ENCODE results near the gene CDK14.

The CDK14 gene

DNA sequence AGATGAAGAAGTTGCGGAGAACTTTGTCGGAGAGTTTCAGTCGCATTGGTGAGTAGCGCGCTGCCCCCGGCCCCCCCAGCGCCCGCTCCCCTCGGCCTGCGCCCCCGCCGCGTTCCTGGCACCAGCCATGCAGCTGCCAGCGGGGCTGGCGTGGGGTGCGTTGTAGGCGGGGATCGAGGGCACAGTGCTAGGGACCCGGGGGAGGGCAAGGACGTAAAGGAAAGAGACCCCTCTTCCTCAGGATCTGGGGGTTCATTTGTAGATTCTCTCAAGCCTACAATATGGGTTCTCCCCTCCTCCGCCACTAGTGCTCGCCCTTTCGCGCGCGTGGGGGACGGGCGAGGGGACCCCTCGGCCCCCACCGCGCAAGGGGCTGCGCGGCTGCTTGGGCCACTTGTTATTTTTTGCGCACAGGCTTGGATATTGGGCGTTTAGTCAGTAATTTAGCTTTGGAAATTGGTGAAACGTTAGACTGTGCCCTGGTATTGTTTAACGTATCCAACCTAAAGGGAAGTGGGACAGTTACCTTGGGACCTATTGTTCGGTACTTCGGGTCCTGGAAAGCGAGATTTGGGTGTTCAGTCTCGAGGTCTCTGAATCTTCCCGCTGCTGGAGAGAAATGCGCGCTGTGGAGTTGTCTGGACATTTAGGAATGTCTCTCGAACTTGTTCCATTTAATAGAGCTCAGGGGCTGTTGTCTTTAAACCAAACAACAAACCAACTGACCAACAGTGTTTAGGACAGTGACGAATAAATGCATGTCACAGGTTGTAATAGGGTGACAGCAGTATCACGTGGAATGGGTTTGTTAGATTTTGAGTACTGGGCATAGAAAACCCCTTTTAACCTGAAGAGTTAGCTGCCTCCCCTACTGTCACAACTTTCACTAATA lies 796 bp downstream of the CDK14 start:
- DNase-seq (ENCODE audit: low read depth): no peak

DNA sequence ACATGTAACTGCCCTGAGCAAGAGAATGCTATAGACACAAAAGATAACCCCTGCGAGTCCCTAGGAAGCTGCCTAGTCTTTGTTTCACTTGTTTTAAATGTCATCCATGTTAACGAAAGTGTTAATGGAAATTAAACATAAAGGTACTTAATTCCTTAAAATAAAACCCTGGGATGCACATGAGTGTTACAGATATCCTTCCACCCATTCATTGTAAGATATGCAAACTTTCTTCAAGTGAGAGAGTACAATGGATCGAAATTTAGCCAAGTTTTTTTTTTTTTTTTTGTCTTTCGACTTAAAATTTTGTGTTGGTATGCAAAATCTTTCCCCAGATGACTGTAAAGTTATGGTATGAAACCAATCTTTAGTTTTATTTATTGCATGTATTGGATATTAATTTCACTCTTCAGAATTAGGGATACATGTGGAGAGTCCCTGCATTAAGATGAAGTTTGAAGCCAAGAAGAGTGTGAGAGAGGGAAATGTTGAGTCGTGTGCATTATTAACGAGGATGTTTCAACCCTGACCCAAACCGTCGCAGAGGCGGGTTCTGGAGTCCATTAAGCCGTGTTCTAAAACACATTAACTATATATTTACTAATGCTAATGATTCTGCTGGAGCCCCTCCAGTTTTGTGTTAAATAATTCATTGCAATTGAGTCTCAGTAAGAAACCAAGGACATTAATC lies 1.6 kb downstream of the CDK14 start:
- DNase-seq (ENCODE audit: low read depth): no peak

DNA sequence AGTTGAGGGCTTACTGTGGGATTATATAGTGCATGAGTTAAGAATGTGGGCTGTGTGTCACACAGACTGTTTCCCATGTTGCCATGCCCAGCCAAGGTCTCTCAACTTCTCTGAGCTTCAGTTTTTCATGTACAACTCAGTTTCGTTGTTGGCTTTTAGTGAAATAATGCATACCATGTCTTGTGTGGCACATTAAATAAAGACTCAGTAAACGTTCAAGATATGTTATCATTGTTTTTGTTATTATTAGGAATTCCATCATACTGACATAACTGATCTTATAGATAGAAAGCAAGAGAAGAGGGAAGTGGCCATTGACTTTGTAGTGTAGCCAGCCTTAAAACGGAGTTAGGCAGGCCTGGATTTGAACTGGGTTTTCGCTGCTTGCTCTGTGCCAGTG lies 2.9 kb downstream of the CDK14 start:
- DNase-seq (ENCODE audit: low read depth): no peak

DNA sequence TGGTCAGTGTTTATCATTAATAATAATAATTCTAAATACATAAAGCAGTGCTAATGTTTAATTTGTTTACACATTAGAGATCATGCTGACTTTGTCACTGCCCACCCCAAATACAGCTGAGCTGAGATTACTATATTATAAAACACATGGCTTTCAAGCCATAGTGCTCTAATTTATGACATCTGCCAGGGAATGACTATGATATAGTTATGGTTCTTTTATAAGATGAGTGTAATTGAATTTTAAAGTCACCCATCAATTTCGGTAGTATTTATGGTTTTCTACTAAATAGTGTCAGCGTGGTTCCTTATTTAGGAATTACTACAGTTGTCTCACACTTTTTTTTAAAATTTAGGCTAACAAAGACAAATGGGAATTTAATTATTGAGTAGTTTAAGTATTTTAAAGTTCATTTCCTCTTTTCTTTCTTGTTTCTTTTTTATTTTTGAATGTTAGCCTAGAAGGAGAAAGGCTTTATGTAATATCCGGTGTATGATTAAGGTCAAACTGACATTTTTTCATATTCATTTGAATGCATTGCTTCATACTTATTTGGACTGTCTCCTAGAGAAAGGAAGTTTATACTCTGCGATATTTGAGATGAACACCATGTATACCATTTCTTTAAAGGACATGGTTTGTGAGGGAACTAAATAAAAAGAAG lies 3.9 kb downstream of the CDK14 start:
- no peak for DNase-seq (ENCODE audit: low read depth)

DNA sequence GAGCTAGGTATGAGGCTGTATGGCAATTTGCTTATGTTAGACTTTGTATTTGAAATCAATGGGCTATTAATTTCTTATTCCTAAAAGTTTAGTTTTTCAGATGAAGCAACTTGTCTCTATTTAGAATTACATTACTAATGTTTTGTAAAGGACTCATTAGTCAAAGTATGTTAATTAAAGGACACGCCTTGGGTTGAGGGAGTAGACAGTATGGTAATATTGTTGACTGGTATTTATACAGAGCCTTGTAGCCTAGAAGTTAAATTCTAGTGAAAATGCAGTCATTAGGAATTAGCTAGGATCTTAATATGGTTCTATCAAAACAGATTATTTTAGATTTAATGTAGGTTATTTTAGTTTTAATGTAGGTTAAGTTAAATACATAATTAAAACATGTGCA lies 6.2 kb downstream of the CDK14 start:
- no peak for DNase-seq (ENCODE audit: low read depth)

DNA sequence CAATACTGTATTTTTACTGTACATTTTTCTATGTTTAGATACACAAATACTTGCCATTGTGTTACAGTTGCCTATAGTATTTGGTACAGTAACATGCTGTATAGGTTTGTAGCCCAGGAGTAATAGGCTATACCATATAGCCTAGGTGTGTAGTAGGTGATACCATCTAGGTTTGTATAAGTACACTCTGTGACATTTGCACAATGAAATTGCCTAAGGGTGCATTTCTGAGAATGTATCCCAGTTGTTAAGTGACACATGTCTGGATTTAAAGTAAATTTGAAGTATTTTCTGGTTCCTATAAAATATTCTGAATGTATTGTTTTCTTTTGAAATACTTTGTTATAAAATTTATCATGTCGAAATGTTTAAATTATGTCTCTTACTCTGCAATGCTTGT lies 7.2 kb downstream of the CDK14 start:
- DNase-seq (ENCODE audit: low read depth): no peak

DNA sequence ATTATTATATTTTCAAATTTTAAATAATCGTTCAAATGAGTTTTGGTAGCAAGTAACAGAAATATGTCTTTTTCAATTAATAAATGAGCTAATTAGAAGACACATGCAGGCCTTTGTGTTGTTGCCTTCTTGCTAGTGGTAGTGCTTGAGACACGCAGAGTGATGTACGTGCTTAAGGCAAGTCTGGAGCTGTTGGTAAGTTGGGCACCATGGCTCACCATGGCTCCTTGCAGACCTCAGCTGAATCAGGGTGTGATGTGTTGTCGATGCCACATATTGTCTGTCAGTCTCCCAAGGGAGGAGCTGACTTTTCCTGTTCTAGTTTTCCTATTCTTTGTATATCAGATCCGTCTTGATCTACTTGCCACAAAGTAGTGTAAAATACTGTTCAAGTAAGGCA lies 8.3 kb downstream of the CDK14 start:
- no peak for DNase-seq (ENCODE audit: low read depth)

DNA sequence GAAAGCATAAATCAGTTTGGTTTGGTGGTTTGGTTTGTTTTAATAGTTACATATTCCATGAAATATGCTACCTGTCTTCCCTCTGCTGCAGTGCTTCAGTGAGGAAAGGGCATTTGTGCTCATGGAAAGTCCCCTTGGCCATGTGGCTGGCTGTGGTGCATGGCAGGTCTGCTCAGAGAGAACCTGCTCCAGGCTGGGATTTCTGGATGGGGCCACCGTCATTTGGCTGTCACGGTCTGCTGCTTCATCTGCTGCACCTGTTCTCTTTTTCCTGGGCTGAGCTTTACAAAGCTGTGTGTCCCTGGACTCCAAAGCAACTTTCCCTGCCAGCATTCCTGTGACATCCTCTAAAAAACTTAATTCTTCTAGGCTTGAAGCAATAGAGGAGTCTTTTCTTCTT lies 8.9 kb downstream of the CDK14 start:
- no peak for DNase-seq (ENCODE audit: low read depth)

DNA sequence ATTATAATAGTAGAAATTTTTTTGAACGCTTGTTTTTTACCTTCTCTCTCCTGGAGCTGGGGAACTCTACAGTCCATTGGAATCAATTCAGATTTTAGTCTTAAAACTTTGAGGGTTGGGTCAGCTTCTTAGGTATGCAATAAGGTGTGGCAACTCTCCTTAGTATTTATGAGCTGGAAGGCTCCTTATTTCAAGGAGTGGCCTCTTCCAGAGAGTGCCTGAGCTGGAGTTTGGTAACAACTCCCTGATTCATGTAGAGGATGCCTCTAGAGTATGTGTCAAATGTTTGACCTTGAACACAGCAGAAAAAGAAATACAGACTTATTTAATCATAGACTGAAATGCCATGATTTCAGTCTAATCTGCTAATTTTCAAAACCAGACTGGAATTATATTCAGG lies 11.1 kb downstream of the CDK14 start:
- DNase-seq (ENCODE audit: low read depth): no peak

DNA sequence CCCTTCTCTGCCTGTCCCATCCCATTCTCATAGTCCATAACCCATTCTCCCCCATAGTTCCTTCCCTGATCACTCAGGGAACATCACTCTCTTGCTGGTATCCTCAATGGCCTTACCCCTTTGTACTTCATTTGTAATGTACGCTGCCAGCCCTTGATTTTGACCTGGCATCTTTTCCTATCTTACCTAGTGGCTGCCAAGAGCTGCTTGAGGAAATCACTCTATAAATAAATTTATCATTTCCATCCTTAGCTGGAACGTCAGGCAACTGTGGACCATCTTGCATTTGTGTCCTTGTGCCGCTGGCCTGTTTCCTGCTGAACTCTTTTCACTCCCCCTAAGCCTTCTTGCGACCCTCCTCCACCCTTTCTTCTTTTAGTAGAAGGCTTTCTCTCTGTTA lies 14.0 kb downstream of the CDK14 start:
- no peak for DNase-seq (ENCODE audit: low read depth)

DNA sequence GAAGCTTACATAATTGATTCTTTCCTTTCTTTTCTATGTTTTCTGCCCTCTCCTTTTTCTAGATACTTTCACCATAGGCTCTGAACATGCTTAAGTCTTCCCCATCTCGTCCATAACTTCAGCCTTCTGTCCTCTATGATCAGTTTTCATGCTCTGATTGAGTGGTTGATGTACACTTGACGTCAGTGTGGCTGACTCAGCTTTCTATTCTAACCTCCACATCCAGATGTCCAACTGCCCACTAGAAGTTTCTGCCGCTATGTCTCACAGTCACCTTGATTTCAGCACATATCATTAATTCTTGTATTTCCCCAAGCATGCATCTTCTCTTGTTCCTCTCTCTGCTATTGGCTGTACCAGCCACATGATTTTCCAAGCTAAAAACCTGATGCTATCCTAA lies 15.0 kb downstream of the CDK14 start:
- DNase-seq (ENCODE audit: low read depth): no peak

DNA sequence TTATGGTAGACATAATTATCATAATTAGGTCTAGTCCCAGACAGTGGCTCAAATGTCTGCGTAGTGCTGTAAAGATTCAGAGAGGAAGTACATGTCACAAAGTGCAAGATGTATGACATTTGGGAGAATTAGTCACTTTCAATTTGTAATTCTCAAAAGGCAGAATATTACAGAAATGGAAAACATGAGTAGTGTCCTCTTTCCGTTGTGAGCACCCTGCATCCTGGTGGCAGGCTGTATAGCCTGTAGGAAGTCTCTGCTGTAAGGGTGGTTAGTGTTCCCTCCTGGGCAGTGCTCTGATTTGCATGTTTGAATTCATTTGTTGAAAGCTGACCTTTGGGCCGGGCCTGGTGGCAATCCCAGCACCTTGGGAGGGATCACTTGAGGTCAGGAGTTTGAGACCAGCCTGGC lies 17.0 kb downstream of the CDK14 start:
- DNase-seq (ENCODE audit: low read depth): no peak

DNA sequence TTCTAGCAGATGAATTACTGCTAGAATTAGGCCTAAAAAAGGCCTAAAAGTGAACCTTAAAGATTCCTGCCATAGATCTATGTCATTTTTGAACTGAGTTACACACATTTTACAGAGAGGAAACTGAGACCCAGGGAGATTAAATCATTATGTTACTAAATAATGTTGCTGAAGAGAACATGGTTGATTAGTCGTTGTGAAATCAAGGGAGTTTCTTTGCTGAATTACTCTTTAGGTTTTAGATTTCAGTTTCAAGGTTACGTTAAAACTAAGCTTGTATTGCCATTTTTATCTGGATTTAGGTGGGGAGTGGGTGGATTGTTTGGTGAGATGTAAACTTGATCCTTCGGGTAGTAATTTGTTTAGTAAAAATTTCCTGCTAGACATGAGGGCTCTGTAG lies 21.3 kb downstream of the CDK14 start:
- no peak for DNase-seq (ENCODE audit: low read depth)

DNA sequence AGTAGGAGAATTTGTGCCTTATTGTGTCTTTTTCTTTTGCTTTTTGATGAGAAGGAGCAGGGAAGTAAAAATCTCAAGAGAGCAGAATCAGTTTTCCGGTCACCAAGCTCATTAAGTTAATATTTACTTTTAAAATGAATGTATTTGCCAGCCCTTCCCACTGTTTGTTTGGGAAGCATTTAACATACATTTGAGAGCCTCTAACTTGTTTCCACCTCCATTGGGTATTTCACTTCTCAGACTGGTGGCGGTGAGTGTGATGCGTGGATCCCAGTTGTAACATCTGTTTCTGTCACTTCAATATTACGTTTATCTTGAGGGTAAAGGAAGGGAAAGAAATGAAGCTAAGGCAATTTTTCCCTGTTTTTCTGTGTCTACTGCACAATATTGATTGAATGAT lies 22.8 kb downstream of the CDK14 start:
- no peak for DNase-seq (ENCODE audit: low read depth)

DNA sequence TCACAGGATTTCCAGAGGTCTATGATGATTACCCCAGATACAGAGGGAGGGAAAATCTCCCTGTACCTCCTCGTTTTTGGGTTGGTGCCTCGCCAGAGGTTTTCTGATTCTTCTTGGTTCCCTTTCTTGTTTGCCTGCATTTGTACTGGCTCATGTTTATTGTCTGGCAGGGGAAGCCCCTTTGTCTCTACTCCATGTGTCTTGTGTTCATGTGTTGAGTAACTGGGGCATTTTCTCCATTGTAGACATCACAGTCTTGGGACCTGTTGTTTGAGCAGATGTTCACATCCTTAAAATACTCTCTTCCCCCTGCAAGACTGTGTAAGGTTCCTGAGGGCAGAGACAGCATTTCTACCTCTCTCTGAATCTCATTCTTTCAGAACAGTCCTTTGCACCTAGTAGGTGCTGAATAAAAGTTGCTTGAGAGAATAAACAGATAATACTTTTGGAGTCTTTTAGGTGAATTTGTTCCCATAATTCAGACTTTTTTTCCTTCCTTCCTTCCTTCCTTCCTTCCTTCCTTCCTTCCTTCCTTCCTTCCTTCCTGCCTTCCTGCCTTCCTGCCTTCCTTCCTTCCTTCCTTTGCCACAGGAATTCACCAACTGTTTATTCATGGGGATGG lies 25.1 kb downstream of the CDK14 start:
- no peak for DNase-seq (ENCODE audit: low read depth)

DNA sequence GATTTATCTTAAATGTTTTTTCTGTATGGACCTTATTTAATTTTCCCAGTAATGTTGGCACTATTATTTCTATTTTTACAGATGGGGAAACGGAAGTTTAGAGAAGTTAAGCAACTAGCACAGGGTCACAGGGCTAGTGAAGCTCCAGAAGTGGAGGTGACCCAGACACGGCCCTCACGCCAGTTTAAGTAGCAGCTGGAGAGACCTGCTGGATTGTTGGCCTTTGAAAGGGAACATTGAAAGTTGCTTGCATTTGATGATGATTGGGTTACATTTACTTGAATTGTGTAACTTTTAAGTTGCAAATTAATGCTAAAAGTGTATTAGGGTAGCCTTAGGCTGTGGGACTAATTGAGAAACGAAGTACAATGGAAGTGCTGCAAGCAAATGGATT lies 25.6 kb downstream of the CDK14 start:
- DNase-seq (ENCODE audit: low read depth): no peak

DNA sequence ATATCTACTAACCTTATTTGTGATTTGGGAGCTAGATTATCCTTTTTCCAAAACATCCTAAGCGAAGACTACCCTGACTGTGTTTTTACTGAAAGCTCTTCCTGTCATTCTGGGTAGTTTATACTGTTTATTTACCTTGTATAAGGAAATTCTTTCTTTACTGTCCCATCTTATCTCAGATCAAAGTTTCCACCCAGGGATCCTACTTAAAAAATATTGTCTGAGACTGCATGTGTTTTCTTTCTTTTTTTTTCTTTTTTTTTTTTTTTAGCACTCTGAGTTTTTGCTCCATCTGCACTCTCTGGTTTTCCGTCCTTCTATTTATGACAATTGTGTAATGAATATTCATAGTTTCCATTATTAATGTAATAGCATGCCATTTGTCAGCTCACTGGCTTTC lies 26.5 kb downstream of the CDK14 start:
- DNase-seq (ENCODE audit: low read depth): no peak

DNA sequence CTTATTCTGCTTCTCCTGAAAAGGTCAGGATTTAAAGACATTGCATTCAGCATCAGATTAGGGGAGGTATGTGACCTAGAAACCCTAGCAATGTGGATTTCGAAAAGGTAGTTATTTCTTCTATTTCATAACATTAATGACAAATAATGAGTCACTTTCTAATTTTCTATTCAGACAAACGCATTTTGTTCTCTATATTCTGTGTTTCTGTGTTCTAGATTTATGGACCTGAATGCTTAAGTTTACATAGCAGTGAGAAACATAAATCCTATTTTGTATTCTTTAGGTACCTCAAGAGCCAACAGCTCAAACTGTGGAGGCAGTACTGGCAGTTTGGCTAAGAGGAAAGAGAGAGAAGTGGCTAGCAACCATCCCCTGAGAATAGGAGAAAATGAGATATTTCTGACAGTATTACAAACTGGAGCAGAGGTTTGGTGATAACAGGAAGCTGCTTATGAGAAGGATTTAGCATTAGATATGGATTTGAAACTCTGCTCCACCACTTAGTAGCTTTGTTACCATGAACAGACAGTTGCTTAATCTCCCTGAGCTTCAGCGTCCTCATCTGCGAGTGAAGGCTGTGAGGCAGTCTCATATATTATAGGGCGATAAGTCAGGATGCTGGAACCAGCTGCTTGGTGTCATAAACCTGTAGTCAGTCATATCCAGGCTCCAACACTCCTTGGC lies 28.2 kb downstream of the CDK14 start:
- DNase-seq (ENCODE audit: low read depth): no peak

DNA sequence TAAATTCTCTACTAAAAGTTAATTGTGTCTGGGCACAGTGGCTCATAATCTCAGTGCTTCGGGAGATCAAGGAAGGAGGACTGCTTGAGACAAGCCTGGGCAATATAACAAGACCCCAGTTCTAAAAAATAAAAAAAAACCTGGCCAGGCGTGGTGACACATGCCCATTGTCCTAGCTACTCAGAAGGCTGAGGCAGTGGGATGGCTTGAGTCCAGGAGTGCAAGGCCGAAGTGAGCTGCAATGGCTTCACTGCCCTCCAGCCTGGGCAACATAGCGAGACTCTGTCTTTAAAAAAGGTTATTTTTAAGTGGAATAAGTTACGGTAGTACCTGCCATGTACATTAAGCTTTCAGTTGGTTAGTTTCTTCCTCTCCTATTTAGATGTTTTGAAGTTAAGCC lies 28.9 kb downstream of the CDK14 start:
- DNase-seq (ENCODE audit: low read depth): no peak

DNA sequence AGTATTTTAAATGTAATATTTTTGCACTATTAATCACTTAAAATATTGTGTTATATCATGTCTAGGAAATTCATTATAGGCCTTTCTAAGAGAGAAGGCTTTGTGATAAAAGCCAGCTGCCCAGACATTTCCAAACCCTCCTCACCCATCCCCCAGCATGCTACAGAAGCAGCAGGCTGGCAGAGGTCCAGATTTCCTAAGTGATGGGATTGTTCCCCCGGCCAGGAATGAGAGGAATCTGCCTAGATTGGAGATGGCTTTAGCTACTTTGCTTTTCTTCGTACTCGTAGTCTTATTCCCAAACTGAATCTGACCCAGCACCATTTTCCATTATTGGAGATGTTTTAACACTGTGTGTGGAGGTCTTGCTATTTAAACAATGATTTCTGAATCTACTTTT lies 29.4 kb downstream of the CDK14 start:
- no peak for DNase-seq (ENCODE audit: low read depth)

DNA sequence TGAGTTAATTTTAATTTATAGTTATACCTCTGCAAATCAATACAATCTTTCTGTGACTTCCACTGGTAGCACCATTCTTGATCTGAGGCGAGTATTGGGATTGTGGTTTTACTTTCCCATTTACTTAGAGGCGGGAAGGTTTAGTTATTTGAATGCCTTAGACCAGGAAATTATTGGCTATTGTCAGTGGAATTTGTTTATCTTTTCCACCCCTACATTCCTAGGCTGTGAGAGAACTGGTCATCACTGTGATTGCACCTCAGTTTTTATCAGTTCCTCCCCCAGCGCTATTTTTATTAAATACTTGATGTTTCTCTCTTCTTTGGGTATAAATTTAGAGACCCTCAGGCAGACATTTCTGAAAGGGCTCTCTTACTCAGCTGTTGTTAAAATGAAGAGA lies 29.9 kb downstream of the CDK14 start:
- DNase-seq (ENCODE audit: low read depth): no peak

DNA sequence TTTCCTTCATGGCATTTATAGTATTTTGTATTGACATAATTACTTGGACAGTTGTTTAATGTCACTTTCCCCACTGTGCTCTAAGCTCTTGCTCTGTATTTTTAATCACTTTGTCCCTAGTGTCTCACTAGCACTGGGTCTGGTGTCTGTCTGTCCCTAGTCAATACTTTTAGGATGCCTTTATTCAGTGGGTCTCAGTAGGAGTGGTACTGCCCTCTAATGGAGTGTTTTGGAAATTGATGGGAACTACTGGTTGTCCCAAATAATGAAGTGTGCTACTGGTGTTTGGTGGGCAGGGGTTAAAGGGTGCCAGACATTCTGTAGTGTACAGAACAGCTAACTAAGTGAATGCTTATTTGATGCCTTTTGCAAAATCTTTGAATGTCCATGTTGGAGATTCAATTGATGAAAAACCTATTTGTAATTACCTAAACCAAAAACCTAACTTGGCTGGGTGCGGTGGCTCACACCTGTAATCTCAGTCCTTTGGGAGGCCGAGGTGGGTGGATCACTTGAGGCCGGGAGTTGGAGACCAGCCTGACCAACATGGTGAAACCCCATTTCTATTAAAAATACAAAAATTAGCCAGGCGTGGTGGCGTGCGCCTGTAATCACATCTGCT lies 33.3 kb downstream of the CDK14 start:
- DNase-seq (ENCODE audit: low read depth): no peak
